Gastrocnemius medialis (tissue), 4 donors: Measurements from ENCODE around the gene ATF3. TPM values are rescaled to one million over a fixed set of nuclear protein-coding genes. Genes with fewer than 3 reads are reported as not detected.

ENCODE experiments used
- ATAC-seq, 2 donors: fragments of 150-250 bp; one replicate each; pipeline ENCODE4 v1.9.1; 2016
- DNase-seq, 2 donors: peaks; one replicate each; pipeline ENCODE4 v3.0.0-alpha.2; 2019
- H3K27ac ChIP-seq, 4 donors: fragments of 200-600 bp; sonication (generic); 1 replicate in 1 of 4; 2 replicates in 3 of 4; pipeline ENCODE4 v1.5.1; 2016 to 2018; ENCODE audit warnings: mild to moderate bottlenecking in 2 of 4, moderate library complexity in 1 of 4
- H3K27me3 ChIP-seq, 3 donors: fragments of 200-600 bp; sonication (generic) in 2 of 3; 1 replicate in 1 of 3; 2 replicates in 2 of 3; pipeline versions ENCODE4 v1.5.1 to v1.6.0; 2016 to 2019; ENCODE audit warnings: mild to moderate bottlenecking in 1 of 3, moderate library complexity in 1 of 3
- H3K36me3 ChIP-seq, 2 donors: fragments of 200-600 bp; sonication (generic) in 1 of 2; one replicate each; pipeline ENCODE4 v1.5.1; 2017 to 2018
- H3K4me1 ChIP-seq, 2 donors: fragments of 200-600 bp; sonication (generic) in 1 of 2; one replicate each; pipeline ENCODE4 v1.5.1; 2016 to 2017; ENCODE audit warnings: mild to moderate bottlenecking in 2 of 2
- H3K4me3 ChIP-seq, 4 donors: fragments of 200-600 bp; sonication (generic) in 3 of 4; 1 replicate in 1 of 4; 2 replicates in 3 of 4; pipeline ENCODE4 v1.5.1; 2016 to 2019; ENCODE audit warnings: mild to moderate bottlenecking in 2 of 4
- H3K9me3 ChIP-seq, 3 donors: fragments of 200-600 bp; sonication (generic) in 2 of 3; 1 replicate in 1 of 3; 2 replicates in 2 of 3; pipeline ENCODE4 v1.5.1; 2016 to 2019
- POLR2A ChIP-seq, 2 donors: fragments of 450-650 bp; IDR thresholded peaks; one replicate each; pipeline ENCODE4 v1.6.1; 2017; ENCODE audit warnings: antibody characterized with exemption in 2 of 2, mild to moderate bottlenecking in 2 of 2, moderate library complexity in 2 of 2
- in situ Hi-C, 4 donors: fragments of 200-750 bp; cut with MboI; loops; one replicate each; pipeline versions ENCODE4 v1.15.0 to v1.8.0; 2017; ENCODE audit warnings: low sequenced_read_pairs in 4 of 4
- intact Hi-C: fragments of 100-400 bp; cut with DNase I; formaldehyde crosslinking; loops from one replicate; pipeline ENCODE4 v1.15.1; 2023; ENCODE audit warnings: low total_unique reads
- total RNA-seq, 4 donors: library from RNA; depleted of rRNA; stranded (reverse); fragments of >200 nt; gene quantifications; one replicate each; pipeline versions ENCODE4 v1.1.0 to v1.2.3, GENCODE V29; 2016
- TF ChIP-seq, protein P1 (sequence below), 5 experiments: fragments of 450-650 bp in 3 of 5; fragments of 200-600 bp in 2 of 5; sonication (generic) in 2 of 5; IDR thresholded peaks in 4 of 5; conservative IDR thresholded peaks in 1 of 5; 1 replicate in 4 of 5; 2 replicates in 1 of 5; pipeline ENCODE4 v1.5.1; 2016 to 2019; ENCODE audit warnings: antibody characterized with exemption in 5 of 5, mild to moderate bottlenecking in 3 of 5, moderate library complexity in 3 of 5

ATF3 gene
- total RNA-seq, 4 donors from 2014 or later = 1.9 to 7.4 (median 7.2) TPM

DNA sequence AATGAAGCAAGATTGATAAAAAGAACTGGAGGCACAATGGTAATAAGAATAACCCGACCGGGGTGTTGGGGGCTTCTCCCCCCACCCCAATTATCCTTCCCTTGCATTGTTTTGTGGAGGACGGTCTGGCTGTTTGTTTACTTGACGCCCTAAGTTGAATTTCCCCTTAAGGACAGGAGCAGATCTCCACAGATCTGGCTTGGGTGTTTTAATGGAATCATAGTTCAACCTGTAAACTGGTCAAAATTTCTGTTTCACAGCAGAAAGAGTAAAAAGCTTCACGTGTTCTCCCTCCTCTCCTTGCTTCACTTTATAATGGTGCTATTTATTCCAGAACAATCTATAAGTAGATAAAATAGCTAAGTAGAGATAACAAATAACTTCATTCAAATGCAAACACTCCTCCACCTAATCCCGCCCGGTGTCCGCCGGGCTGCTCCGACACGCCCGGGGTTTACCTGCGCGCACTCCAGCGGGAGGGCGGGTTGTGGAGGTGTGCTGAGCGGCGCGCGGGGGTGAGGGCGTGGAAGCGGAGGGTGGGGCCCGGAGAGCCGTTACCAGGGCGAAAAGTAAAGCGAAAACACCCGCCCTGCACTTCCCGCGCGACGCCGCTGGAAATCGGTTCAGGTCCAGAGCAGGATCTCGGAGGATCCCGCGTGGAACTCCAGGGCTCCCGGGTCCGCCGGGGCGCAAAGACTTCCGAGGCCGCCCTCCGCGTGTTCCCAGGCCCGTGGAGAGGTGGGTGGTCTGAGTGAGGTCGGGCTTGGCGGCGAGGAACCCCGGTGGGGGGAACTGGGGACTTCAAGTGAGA lies 2.0 kb upstream of the ATF3 start:
- Histone ChIP-seq H3K4me1 (peaks cover 14 to 22% of the 10 kb centered on the region in 2 donors), H3K27me3 (peaks cover 21 to 50% (median 31%) of the 10 kb centered on the region in 3 donors)
- ATAC-seq = no peak

DNA sequence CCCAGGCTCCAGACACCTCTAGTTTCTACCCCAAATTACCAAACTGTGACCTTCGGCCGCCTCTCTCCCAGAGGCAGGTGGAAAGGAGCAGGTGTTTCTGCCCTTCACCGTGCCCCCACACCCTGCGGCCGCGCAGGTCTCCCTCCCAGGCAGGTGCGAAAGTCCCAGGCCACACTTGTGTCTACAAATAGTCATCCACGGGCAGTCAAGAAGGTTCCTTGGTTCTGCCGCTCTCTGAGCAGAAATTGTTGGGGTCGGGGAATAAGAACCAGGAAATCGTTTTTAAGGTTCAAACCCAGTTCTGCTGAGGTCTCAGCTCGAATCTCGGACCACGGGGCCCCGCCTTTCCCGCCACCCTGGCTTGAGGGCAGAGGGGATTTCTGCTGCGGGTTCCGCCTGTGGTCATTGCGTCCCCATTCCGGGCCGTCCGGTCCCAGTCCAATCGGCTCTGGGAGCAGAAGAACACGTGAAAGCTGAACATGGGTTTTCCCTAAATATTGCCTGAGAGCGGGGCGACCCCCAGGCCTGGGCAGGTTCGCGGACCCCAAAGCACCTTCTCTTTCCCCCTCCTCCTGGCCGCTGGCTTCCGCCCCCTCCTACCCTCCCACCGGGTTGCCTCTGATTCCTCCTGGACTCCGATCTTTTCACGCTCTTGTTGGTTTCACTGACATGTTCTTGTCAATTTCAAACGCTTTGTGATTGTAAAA lies 1.2 kb upstream of the ATF3 start:
- Histone ChIP-seq H3K36me3 (no peaks in the 10 kb centered on the region), H3K9me3 (no peaks in the 10 kb centered on the region), H3K4me1 (peaks cover 14 to 22% of the 10 kb centered on the region in 2 donors), H3K27me3 (peaks cover 21 to 44% (median 31%) of the 10 kb centered on the region in 3 donors), H3K27ac (peak overlapping the region; percentile 73 to 95 (median 86)), H3K4me3 (peak overlapping the region; percentile 61 to 92 (median 72))
- intact Hi-C loops = loop anchor here (5.0 kb wide), 2 partner anchors 130 to 1345 kb away; no protein-coding TSS in a partner anchor
- TF ChIP-seq POLR2A (IDR thresholded peaks at IDR 0.05) = no peak
- ATAC-seq = peak; percentile 0 to 6
- DNase-seq = peak in 1 of 2 donors; percentile 22
- in situ Hi-C loops = loop anchor here in 1 of 4 donors (5.0 kb wide), 1 partner anchor 45 kb away; no protein-coding TSS in a partner anchor

More for the DNA sequence above, 2.0 kb upstream of the ATF3 start:
- no peaks in the 10 kb centered on the region for H3K36me3 ChIP-seq
- no peaks in the 10 kb centered on the region for H3K9me3 ChIP-seq
- TF ChIP-seq, protein P1, sequence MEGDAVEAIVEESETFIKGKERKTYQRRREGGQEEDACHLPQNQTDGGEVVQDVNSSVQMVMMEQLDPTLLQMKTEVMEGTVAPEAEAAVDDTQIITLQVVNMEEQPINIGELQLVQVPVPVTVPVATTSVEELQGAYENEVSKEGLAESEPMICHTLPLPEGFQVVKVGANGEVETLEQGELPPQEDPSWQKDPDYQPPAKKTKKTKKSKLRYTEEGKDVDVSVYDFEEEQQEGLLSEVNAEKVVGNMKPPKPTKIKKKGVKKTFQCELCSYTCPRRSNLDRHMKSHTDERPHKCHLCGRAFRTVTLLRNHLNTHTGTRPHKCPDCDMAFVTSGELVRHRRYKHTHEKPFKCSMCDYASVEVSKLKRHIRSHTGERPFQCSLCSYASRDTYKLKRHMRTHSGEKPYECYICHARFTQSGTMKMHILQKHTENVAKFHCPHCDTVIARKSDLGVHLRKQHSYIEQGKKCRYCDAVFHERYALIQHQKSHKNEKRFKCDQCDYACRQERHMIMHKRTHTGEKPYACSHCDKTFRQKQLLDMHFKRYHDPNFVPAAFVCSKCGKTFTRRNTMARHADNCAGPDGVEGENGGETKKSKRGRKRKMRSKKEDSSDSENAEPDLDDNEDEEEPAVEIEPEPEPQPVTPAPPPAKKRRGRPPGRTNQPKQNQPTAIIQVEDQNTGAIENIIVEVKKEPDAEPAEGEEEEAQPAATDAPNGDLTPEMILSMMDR (IDR thresholded peaks at IDR 0.05 in 4 of 5, conservative IDR thresholded peaks at IDR 0.05 in 1 of 5) = no peak
- TF ChIP-seq POLR2A (IDR thresholded peaks at IDR 0.05) = peak in 1 of 2 donors; percentile 23
- in situ Hi-C loops (loop anchor here in 1 of 4 donors (5.0 kb wide), 1 partner anchor 44 kb away; no protein-coding TSS in a partner anchor), intact Hi-C loops (loop anchor here (5.0 kb wide), 2 partner anchors 129 to 1344 kb away; no protein-coding TSS in a partner anchor)
- DNase-seq = peak in 1 of 2 donors; percentile 24
- H3K4me3 ChIP-seq = peak overlapping the region; percentile 61 to 92 (median 72)
- H3K27ac ChIP-seq = peak overlapping the region in 3 of 4 donors; percentile 84 to 95 (median 89)

DNA sequence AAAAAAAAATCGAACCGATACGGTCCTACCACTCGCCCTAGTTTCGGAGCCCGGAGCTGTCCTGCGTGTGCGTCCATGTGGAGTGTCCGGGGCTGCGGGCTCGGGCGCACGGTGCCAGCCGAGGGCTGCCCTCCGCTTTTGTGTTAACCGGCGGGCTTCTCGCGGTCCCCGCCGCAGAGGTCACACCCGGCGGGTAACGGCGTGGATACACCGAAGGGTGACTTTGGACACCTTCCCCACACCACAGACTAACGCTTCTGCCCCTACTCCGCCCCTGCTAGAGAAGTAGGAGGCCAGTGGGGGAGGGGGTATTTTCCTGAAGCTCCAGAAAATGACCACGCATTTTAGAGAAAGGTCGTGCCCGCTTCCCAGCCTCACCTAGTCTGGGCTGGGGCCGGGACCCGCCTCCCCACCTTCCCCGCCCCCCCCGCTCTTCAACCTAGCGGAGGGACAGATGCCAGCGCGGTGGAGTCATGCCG lies 609 bp upstream of the ATF3 start:
- intact Hi-C loops = loop anchor here (1.0 to 5.0 kb wide), 6 partner anchors 41 to 1346 kb away; partner anchors contain the start of gene PPP2R5A
- Histone ChIP-seq H3K36me3 (no peaks in the 10 kb centered on the region), H3K27ac (peak overlapping the region; percentile 73 to 95 (median 86)), H3K4me3 (peak overlapping the region; percentile 61 to 92 (median 72)), H3K27me3 (peaks cover 21 to 43% (median 31%) of the 10 kb centered on the region in 3 donors), H3K9me3 (no peaks in the 10 kb centered on the region), H3K4me1 (peaks cover 14 to 22% of the 10 kb centered on the region in 2 donors)
- DNase-seq = no peak
- in situ Hi-C loops = loop anchor here in 1 of 4 donors (5.0 kb wide), 1 partner anchor 46 kb away; no protein-coding TSS in a partner anchor
- TF ChIP-seq POLR2A (IDR thresholded peaks at IDR 0.05) = no peak
- TF ChIP-seq, protein P1 (IDR thresholded peaks at IDR 0.05 in 4 of 5, conservative IDR thresholded peaks at IDR 0.05 in 1 of 5) = no peak
- peak; percentile 19 to 39 for ATAC-seq

DNA sequence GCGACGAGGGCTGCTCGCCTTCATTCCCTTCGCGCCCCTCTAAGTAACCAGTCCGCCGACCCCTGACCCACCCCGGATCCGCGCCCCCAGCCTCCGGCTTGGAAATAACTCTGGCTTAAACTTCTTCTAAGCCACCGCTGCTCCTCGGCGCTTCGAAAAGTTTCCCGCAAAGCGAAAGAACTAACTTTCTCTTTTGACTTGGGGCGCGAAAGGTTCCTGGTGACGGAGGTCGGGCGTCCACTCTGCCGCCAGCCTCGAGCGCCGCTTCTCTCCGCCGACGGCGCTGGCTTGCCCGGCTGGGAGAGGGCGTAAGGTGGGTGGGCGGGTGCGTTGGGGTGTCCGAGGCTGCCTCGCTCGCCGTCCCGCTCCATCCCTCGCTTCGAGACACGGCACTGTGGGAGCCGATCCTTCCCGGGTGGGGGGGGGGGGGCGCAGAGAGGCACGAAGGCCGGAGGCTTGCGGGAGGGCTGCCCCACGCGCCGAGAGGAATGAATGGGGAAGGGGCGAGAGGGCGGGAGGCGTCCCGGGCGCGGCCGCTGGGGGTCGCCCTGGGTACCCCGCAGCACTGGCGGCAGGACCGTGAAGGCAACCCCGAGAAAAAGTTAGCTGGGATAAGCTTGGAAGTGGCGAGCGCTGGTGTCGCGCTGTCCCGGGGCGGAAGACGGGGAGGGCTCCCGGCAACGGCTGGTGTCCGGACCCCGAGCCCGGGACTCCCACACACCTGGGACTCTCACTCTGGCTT lies 569 bp downstream of the ATF3 start:
- ATAC-seq = peak; percentile 10 to 17
- in situ Hi-C loops = loop anchor here in 1 of 4 donors (5.0 kb wide), 1 partner anchor 47 kb away; no protein-coding TSS in a partner anchor

More for the DNA sequence above, 569 bp downstream of the ATF3 start:
- intact Hi-C loops = loop anchor here (1.0 to 5.0 kb wide), 6 partner anchors 42 to 1347 kb away; partner anchors contain the start of gene PPP2R5A
- DNase-seq = peak; percentile 22 to 36
- peak overlapping the region; percentile 90 to 95 (median 93) for H3K27ac ChIP-seq
- peaks cover 21 to 38% (median 31%) of the 10 kb centered on the region in 3 donors for H3K27me3 ChIP-seq
- TF ChIP-seq, protein P1 (IDR thresholded peaks at IDR 0.05 in 4 of 5, conservative IDR thresholded peaks at IDR 0.05 in 1 of 5) = peak in 3 of 5 experiments; percentile 46 to 59 (median 55)
- no peak for TF ChIP-seq POLR2A (IDR thresholded peaks at IDR 0.05)
- no peaks in the 10 kb centered on the region for H3K9me3 ChIP-seq
- H3K4me1 ChIP-seq = peaks cover 14 to 22% of the 10 kb centered on the region in 2 donors
- H3K36me3 ChIP-seq = no peaks in the 10 kb centered on the region
- peak overlapping the region; percentile 76 to 92 (median 80) for H3K4me3 ChIP-seq
